ENCODE data around the gene MED10. TPM values are rescaled to one million over a fixed set of nuclear protein-coding genes. Genes with fewer than 3 reads are reported as not detected.
A peak's percentile ranks its signal among the peaks of the same experiment; 100 is the strongest.

Gene MED10
- total and polyA plus RNA-seq, 9 of the 15 experiments (the other 6 are each of a cell fraction or from before 2014, with no cell fraction given): 23.8 to 83.4 (median 58.8) TPM

DNA sequence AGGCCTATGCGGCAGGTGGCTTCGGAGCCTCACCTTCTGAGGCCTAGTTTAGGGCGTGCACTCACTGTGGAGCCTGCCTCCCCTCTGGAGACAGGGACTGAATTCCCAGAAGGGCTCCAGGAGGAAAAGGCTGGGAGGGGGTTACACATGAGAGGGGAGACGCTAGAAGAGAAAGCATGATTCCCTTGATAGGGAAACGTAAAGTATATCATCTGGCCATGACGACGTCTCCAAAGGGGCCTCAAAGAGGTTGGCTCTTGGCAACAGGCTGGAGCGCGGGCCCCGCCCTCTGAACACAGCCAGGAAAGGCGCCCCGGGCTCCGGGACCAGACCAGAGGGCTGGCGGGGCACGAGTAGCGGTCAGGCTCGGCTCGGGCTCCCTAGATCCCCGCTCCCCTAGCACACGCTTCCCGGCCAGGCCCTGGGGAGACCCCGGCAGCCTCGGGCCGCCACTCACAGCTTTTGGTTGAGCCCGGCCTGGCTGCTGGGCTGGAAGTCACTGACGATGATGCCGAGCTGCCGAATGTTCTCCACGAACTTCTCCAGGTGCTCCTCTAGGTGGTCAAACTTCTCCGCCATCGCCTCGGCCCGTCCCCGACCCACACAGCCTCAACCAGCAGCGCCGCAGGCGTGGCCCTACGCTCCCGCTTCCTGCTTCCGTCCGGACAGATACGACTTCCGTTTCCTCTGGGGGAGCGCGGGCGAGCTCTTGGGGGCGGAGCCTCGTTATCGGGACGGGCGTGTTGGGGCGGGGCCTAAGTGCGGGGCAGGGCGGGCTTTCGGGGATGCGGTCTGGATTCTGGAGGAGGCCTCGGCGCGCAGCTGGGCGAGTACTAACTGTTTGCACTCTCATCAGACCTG lies at the start of gene MED10 (continued):
- TF ChIP-seq, protein P1, sequence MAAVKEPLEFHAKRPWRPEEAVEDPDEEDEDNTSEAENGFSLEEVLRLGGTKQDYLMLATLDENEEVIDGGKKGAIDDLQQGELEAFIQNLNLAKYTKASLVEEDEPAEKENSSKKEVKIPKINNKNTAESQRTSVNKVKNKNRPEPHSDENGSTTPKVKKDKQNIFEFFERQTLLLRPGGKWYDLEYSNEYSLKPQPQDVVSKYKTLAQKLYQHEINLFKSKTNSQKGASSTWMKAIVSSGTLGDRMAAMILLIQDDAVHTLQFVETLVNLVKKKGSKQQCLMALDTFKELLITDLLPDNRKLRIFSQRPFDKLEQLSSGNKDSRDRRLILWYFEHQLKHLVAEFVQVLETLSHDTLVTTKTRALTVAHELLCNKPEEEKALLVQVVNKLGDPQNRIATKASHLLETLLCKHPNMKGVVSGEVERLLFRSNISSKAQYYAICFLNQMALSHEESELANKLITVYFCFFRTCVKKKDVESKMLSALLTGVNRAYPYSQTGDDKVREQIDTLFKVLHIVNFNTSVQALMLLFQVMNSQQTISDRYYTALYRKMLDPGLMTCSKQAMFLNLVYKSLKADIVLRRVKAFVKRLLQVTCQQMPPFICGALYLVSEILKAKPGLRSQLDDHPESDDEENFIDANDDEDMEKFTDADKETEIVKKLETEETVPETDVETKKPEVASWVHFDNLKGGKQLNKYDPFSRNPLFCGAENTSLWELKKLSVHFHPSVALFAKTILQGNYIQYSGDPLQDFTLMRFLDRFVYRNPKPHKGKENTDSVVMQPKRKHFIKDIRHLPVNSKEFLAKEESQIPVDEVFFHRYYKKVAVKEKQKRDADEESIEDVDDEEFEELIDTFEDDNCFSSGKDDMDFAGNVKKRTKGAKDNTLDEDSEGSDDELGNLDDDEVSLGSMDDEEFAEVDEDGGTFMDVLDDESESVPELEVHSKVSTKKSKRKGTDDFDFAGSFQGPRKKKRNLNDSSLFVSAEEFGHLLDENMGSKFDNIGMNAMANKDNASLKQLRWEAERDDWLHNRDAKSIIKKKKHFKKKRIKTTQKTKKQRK (IDR thresholded peaks at IDR 0.05; ENCODE audit: borderline replicate concordance, low read depth, low read length): no peak
- no peak for TF ChIP-seq NFIX (CRISPR knock-in tag; IDR thresholded peaks at IDR 0.05; ENCODE audit: low read depth)
- TF ChIP-seq, protein P2, sequence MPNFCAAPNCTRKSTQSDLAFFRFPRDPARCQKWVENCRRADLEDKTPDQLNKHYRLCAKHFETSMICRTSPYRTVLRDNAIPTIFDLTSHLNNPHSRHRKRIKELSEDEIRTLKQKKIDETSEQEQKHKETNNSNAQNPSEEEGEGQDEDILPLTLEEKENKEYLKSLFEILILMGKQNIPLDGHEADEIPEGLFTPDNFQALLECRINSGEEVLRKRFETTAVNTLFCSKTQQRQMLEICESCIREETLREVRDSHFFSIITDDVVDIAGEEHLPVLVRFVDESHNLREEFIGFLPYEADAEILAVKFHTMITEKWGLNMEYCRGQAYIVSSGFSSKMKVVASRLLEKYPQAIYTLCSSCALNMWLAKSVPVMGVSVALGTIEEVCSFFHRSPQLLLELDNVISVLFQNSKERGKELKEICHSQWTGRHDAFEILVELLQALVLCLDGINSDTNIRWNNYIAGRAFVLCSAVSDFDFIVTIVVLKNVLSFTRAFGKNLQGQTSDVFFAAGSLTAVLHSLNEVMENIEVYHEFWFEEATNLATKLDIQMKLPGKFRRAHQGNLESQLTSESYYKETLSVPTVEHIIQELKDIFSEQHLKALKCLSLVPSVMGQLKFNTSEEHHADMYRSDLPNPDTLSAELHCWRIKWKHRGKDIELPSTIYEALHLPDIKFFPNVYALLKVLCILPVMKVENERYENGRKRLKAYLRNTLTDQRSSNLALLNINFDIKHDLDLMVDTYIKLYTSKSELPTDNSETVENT (CRISPR knock-in tag; IDR thresholded peaks at IDR 0.05): peak; percentile 46; the same call in 1 of the 2 replicates
- no peak for TF ChIP-seq ZNF124 (CRISPR knock-in tag; IDR thresholded peaks at IDR 0.05)
- peak; percentile 96 for TF ChIP-seq PHF20 (IDR thresholded peaks at IDR 0.05; ENCODE audit: partially characterized antibody)
- TF ChIP-seq CBFB (CRISPR knock-in tag; IDR thresholded peaks at IDR 0.05): 0 out of 2 replicates have a peak, but pooled peaks have one; percentile 39
- peak; percentile 9; the same call in 1 of the 2 replicates for TF ChIP-seq JUND (IDR thresholded peaks at IDR 0.05; ENCODE audit: borderline replicate concordance, low read depth, low read length)
- TF ChIP-seq JUND (tag; IDR thresholded peaks at IDR 0.05; ENCODE audit: borderline replicate concordance, low read depth, low read length): no peak; the same call in 2 of the 3 replicates
- TF ChIP-seq RBFOX2 (IDR thresholded peaks at IDR 0.05; ENCODE audit: low read depth, low read length): peak; percentile 96
- TF ChIP-seq FOXA3 (CRISPR knock-in tag; conservative IDR thresholded peaks at IDR 0.05 in 1 of 2, IDR thresholded peaks at IDR 0.05 in 1 of 2): no peak
- TF ChIP-seq, protein P3, sequence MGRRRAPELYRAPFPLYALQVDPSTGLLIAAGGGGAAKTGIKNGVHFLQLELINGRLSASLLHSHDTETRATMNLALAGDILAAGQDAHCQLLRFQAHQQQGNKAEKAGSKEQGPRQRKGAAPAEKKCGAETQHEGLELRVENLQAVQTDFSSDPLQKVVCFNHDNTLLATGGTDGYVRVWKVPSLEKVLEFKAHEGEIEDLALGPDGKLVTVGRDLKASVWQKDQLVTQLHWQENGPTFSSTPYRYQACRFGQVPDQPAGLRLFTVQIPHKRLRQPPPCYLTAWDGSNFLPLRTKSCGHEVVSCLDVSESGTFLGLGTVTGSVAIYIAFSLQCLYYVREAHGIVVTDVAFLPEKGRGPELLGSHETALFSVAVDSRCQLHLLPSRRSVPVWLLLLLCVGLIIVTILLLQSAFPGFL (CRISPR knock-in tag; IDR thresholded peaks at IDR 0.05): no peak
- TF ChIP-seq DDX20 (tag; IDR thresholded peaks at IDR 0.05; ENCODE audit: low read depth): no peak
- TF ChIP-seq NFYB (IDR thresholded peaks at IDR 0.05; ENCODE audit: extremely low read depth, insufficient read length): no peak

Data from K562 (cell line).